Measurements from ENCODE around the gene DLG2.
"Not testable (repeated sequence)": the region's sequence is repeated elsewhere in the genome, so short reads cannot be mapped to it uniquely, and the experiment has no call there.

The DLG2 gene

DNA sequence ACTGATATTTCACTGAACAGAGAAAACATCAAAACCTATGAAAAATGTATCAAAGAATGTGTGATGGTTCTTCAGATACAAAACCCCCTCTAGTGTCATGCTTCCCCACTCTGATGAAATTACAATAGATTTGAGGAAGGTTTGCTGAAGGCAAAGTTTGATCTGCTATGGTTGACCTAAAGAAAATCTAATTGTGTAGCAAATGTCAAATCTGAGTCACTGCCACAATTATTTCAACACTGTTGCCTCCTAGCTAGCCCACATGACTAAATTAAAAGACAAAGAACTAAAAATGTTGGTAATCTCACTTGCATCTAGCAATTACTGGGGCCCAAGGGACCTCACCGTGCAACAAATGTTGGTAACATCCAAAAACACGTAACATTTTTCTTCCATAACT is 728.0 kb downstream of the DLG2 start:
- no peak for DNase-seq (ENCODE audit: low spot score)

DNA sequence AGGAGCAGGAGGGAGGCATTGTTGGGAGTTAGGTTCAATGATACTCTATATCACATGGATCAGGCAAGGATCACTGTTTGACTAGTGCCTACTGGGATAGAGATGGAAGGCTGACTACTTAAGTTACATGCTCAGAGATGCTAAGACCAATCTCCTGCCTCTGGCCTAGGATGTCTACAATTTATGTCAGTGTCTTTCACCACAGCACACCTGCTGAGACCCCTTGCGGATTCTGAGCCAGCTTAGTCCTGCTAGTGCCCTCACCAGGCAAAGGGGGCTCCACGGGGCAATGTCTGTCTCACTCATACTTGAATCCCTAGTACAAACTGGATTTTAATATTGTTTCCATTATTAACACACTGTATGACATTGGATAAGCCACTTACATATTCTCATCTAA is 732.5 kb downstream of the DLG2 start:
- DNase-seq (ENCODE audit: low spot score): no peak

DNA sequence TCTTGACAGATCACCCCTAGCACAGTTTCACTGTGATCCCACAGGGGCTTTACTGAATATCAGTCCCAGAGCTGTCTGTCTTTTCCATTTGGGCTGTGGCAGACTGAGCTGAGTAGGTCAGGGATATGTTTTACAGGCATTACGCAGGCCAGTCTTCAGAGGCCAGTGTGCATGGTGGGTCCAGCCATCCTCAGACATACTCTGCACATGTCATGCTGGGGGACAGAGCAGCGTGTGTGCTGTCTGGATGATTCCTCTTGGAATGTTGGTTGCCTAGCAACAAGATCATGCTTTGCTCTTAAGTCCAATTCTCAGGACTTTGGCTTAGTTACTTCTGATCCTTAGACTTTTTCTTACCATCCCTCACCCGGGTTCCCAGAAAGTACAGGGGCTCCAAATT is 736.5 kb downstream of the DLG2 start:
- DNase-seq (ENCODE audit: low spot score): no peak

DNA sequence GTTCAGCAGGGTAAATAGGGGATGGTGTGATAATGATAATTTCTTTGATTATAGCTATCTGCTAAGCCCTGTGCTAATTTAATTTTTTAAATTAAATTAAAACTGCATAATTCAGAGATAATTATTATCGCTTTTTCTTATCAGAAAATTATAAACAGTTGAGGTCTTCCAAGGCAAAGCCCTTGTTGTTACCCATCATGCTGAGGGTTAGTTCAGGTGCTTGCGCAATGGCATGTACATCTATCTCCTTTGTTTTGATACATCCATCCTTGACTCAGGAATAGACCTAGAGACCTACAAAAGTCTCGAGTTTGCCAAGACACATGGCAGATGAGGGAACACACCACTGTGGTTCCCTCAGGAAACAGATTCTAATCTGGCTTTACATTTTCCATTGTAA is 737.6 kb downstream of the DLG2 start:
- DNase-seq (ENCODE audit: low spot score): no peak

DNA sequence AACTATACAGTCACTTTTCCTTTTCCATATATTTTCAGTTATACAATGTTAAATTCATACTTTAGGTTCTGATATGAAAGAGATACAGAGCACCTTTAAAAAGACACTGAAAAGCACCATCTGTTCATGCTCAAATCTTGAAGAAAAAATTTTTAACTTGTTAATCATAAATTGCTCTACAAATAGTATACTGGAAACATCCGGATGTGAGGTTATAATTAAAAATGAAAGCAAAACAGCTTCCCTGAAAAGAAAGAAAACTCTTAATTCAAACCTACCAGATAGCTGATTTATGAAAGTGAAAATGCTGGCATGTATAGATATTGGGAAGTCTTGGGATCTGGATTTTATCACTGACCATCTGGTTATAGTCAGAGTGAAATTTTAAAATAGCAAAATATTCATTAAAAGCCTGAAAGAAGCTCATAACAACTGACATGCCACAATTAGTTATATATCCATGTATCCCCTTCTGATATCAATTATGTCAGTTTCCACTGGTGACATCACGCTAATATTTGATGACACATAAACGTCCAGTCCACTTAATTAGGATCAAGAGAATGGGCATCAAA is 740.0 kb downstream of the DLG2 start:
- DNase-seq (ENCODE audit: low spot score): no peak

DNA sequence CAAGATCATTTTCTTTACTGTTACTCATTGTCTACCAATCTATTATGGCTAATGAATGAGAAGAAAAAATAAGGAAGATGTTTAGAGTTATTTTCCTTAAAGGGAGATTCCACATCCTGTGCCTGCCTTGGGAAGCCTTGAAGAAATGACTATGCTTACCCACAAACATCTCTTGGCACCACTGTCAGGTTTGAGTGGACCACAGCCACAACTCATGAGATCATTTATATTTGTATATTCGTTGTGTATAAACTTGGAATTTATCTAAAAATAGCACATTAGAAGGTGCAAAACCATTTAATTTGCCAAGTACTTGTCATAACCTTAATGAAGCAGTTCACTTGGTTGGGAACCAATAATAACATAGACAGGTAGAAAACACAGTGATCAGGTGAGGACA is 740.8 kb downstream of the DLG2 start:
- DNase-seq (ENCODE audit: low spot score): no peak

DNA sequence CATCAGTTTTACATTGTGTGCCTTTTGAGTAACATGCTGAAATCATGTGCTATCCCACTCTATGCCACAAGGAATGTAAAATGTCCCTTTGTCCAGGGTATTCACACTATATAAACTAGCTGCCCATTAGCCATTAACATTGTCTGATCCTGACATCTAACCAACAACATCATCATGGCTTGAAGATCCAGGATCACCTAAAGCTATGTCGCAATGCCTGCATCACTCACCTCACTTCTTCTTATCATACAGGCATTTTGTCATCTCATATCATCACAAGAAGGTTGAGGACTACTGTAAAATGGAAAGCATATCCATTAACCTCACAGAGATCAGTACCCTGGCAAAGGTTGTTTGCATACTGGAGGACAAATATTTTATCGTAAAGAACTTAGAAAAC is 742.3 kb downstream of the DLG2 start:
- no peak for DNase-seq (ENCODE audit: low spot score)

DNA sequence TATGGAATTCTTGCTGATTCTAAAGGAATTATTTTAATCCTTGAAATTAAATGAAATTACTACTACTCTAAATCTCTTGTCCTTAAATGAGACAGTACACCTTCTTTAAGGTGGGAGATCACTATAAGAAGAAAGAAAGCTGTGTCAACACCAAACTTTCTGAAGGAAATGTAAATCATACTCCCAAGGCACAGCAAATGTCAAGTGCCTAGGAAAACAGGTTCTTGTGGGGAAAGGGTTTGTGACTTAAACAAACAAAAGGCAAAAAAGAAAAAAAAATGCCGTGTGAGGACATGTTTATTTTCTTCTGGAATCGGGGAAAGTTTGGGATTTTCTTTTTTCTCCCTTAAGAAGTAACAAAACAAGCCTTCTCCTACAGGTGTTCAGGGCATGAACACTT is 745.1 kb downstream of the DLG2 start:
- no peak for DNase-seq (ENCODE audit: low spot score)

DNA sequence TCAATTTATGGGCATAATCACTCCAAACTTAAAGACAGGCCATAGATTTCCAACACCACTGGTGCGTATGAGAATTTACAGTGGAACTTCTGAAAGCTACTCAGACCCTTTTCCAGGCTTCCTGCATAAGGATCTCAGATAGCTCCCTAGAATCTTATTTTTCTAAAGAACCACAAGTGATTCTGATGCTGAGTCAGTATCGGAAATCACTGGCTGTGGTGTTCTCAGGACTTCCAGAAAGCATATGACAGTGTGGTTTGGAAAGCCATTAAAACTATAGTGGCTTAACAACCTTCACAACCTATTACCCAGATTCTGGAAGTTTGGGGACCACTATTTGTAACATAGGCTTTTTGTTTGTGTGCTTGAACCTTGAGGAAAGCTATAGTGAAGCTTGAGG is 756.0 kb downstream of the DLG2 start:
- DNase-seq (ENCODE audit: low spot score): no peak

DNA sequence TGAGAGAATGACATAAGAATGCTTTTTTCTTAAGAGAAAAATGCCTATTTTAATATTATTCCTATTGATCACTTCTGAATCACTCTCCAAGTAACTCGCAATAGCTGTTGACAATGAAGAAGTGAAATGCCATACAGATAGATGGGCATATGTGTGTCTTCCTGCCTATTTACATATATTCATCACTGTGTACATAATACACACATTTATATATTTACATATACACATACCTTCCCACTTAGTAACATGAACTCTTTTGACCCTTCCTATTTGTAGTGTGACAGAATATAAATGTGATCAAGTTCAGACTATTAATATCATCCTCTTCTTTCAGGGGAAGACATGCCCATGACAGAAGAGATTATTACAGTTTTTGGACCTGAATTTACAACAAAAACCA is 756.7 kb downstream of the DLG2 start:
- DNase-seq (ENCODE audit: low spot score): no peak

DNA sequence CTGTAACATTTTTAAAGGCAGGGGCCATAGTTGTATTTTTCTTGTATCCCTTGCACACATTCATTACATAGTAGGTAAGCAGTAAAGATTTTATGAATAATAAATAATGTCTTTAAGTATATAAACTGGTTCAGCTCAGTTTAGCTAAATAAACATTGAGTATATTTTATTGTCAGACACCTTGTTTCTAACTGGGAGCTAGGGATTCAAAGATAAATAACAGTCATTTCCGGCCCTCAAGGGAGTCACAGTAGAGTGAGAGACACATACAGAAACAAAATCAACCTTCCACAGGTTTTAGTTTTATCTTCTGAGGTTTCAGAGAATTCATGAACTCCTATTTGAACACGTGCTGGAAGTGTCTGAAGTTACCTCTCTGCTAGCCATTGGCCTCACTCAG is 760.2 kb downstream of the DLG2 start:
- DNase-seq (ENCODE audit: low spot score): no peak

DNA sequence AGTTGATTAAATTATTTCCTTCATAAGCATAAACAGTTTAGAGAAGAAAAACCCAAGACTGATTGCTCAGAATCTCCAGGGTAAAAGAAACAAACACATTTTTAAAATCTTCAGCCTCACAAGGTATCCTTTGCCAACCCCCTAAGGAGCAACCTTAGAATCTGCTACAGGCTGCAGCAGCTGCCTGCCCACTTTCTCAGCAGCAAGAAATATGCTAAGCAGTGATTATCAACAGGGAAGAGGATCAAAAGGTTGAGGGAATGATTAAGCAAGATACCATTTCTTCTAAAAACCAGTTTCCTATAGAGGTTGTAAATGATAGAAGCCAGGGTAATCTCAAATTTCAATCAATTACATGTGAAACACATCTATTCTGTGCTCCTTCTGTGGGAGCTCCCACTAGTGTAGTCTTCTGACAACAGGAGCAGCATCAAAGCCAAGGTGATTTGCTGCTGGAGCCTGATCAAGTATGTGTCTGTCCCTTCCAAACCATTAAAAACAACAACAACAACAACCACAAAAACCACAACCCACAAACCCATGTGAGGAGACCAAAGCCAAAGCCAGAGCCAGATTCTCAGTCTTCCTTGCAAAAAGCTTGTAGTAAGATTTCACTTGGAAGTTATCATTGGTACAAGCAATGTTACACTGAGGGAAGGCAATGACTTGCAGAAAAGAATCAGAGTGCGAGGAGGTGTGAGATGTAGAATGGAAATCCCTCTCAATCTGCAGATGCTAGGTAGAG is 761.2 kb downstream of the DLG2 start:
- DNase-seq (ENCODE audit: low spot score): no peak

DNA sequence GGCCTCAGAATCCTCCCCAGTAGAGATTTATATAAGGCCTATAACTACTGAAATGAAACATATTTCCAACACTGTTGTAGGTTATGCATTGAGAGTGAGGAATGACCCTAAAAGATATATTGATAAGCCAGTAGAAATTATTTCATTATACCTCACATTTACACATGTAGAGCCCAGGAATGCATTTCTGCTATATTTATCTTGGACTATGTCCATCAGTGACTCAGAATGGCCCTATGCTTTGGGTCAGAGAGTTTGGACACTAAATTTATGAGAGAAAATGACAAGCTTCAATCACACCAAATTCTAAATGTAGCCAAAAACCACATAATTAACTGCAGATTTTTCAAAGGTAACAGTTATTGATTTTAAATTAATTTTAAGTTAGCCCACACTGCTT is 761.9 kb downstream of the DLG2 start:
- no peak for DNase-seq (ENCODE audit: low spot score)

DNA sequence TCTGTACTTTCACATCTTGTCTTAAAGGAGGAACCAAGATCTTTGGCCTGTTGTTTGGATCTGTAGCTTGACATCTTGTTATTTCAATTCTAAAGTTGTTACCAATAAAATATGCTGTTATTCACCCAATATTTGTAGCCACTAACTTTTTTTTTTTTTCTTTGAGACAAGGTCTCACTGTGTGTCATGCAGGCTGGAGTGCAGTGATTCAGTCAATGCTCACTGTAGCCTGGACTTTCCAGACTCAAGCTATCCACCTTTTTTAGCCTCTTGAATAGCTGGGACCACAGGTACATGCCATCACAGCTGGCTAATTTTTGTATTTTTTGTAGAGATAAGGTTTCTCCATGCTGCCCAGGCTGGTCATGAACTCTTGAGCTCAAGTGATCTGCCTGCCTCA is 769.4 kb downstream of the DLG2 start:
- DNase-seq (ENCODE audit: low spot score): no peak

DNA sequence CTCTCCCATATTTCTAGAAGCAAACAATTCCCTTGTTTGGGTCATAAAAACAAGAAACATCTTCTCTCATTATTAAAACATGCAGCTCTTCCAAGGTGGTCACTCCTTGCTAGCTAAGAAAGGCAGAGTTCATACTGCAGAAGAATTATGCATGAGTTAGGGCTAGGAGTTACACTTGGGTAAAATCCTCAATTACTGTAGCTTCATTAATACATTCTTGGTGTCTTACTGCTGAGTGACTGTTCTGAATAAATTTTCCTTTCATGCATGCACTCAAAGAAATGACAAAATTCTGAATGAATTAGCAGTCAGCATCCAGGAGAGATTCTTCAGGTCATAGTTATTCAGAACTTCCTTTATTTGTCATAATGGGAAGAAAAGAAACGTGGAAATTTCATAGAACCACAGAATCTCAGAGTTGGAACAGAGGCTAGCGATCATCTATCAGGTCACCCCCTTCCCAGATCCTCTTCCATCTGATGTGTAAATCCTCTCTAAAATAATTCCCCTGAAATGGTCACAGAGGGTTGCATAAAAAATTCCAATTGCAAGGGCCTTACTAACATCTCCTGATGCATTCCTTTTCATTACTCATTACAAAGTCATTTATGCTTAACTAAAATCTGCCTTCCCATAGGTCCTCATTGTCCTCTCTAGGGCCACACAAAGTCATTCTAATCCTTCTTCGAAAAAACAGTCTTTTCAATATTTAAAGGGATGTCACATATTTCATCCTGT is 771.5 kb downstream of the DLG2 start:
- no peak for DNase-seq (ENCODE audit: low spot score)

DNA sequence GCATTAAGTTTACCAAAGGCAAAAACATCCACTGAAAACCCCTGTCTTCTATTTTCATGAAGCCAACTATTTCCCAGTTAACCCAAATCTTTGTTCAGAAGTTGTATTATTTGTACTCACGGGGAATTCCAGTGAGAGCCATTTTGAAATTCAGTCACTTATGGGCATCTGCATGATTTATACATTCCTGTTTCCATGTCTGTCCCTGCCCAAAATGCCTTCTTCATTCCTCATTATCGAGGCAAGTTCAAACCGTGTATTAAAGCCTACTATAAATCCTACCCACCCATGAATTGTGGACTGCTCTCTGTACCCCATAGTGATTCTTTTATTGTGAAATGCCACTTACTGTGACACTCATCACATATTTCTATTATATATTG is 772.7 kb downstream of the DLG2 start:
- no peak for DNase-seq (ENCODE audit: low spot score)

DNA sequence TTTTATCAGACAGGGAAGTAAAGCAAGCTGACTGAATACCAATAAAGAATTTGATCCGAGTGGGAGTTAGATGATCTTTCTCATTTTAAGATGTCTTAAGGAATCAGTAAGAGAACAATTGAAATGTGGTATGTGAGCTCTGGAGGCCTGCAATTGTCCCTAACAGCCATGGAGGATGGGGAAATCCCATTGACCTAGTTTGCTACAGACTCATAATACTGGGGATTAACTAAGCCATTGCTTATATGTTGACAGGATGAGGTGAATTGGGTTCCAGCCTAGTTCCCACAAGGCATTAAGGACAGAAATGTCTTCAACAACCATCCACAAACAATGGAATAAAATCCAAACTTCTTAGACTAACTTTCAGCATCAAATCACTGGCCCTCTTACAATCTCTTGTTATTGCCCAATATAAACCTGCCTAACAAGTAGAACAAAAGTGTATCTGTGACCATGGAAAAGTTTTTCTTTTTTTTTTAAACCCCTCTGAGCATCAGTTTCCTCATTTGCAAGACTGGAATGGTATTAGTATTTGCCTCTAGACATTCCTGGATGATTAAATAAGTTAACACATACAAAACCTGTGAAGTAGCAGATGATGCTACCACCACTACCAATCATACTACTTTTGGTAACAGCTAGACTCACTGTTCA is 773.2 kb downstream of the DLG2 start:
- DNase-seq (ENCODE audit: low spot score): no peak

DNA sequence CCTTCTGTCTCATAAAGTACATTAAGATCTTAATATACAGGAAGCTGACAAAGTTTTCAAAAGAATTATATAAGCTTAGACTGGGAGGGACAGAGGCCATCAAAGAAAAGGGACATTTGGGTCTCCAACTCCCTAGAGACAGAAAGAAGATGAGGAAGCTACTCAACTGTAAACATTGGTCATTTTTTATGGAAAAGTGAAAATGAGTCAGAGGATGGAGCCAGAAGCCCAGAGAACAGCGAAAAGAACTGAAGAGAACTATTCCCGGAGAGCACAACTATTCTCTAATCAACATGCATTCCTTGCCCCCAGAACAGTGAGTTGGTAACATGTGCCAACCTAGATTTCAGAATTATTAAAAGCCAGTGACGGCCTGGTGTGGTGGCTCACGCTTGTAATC is 779.3 kb downstream of the DLG2 start:
- DNase-seq (ENCODE audit: low spot score): no peak

DNA sequence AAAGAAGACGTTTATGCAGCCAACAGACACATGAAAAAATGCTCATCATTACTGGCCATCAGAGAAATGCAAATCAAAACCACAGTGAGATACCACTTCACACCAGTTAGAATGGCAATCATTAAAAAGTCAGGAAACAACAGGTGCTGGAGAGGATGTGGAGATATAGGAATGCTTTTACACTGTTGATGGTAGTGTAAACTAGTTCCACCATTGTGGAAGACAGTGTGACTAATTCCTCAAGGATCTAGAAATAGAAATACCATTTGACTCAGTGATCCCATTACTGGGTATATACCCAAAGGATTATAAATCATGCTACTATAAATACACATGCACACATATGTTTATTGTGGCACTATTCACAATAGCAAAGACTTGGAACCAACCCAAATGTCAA is 786.9 kb downstream of the DLG2 start:
- DNase-seq (ENCODE audit: low spot score): not testable (repeated sequence)

DNA sequence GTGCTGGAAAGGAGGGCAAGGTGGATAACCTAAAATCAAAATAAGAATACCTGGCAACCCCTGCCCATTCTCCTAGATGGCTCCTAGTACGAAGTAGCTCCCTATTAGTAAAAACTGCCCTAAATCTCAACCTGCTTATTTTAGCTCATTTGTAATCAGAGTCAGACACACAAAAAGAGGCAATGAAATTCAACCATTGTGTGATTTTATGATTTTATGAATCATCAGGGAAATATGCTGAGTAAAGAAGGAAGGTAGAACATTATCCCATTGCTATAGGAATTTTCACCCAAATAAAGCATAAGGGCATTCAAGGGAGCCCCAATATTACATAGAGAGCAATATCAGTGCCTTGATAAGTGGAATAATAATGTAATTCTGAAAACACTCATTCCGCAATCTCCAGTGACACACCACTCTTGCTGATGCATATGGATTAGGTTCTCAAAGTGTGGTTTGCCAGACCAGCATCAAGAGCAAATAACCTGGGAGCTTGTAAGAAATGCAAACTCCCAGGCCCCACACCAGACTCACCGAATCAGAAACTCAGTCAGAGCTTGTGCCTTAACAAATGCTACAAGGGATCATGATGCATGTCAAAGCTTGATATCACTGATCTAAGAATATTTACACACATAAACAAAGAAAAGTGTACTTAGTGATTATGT is 789.6 kb downstream of the DLG2 start:
- DNase-seq (ENCODE audit: low spot score): no peak

DNA sequence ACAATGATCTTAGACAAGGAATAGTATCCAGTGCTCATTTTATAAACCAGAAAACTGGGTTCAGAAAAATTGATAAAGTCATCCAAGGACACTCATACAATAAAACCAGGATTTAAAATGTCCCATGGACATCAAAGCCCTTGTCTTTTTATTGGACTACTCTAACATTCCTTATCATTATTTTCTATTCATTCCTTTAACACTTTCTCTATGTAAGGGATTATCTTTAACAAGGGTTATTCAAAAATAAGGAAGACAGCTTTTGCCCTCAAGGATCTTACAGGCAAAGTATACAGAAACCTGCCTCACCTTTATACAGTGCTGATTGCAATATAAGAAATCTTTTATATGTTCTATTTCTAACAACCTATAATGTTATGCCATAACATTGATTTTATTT is 790.8 kb downstream of the DLG2 start:
- no peak for DNase-seq (ENCODE audit: low spot score)

DNA sequence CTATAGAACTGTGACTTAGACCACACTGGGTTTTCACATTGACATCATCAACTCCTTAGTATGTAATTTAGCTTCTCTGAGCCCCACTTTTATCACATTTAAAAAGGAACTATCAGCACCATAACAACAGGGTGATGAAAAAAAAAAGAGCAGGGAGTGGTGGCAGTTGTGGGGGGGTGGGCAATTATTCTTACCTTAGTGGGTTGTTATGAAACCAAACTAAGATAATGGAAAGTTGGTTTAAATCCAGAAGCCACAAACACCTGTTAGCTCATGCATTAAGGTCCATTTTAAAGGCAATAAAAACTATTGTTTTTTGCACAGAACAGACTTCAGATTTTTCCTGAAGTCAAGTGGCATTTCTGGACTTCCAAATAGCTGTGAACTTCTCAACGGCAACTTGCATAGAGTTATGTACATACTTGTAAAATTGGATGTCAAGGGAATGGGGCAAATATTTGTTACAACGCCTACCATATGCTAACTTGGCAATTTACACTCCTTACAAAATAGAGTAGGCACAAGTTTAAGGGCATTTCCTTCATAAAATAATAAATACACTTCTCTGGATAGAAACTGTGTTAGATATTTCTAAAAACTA is 793.6 kb downstream of the DLG2 start:
- DNase-seq (ENCODE audit: low spot score): no peak

Measured in D341Med (cell line).